NT2/D1 (cell line): ENCODE measurements around the gene TDRD3.

Experiments used
- DNase-seq: peaks from one replicate; pipeline ENCODE4 v3.0.0-alpha.2; 2011; ENCODE audit warnings: low read depth, low spot score
- H3K27me3 ChIP-seq: 2 replicates; pipeline ENCODE4 v1.6.0; 2011; ENCODE audit warnings: mild to moderate bottlenecking; ENCODE audit not compliant: insufficient read length, insufficient read depth
- H3K36me3 ChIP-seq: 2 replicates; pipeline ENCODE4 v1.6.1; 2011; ENCODE audit warnings: mild to moderate bottlenecking, low read length, mixed read lengths; ENCODE audit not compliant: insufficient read depth, insufficient read length
- H3K4me1 ChIP-seq: 2 replicates; pipeline ENCODE4 v1.5.1; 2011; ENCODE audit not compliant: insufficient read depth, insufficient read length
- H3K4me3 ChIP-seq: 2 replicates; pipeline ENCODE4 v1.5.1; 2011; ENCODE audit warnings: low read depth; ENCODE audit not compliant: insufficient read length
- H3K9ac ChIP-seq: 2 replicates; pipeline ENCODE4 v1.6.0; 2011; ENCODE audit warnings: low read depth; ENCODE audit not compliant: insufficient read length
- H3K9me3 ChIP-seq: 2 replicates; pipeline ENCODE4 v1.5.1; 2011; ENCODE audit warnings: mild to moderate bottlenecking, low read length; ENCODE audit not compliant: insufficient read depth
- SUZ12 ChIP-seq: IDR thresholded peaks from 2 replicates; pipeline ENCODE4 v1.6.1; 2011; ENCODE audit not compliant: insufficient read length, insufficient read depth; ENCODE audit errors: extremely low read depth
- YY1 ChIP-seq: IDR thresholded peaks from 2 replicates; pipeline ENCODE4 v1.6.1; 2011; ENCODE audit not compliant: insufficient read length, insufficient read depth
- ZNF274 ChIP-seq: IDR thresholded peaks from 2 replicates; pipeline ENCODE4 v1.6.1; 2011; ENCODE audit warnings: mild to moderate bottlenecking, low read depth, low read length

The TDRD3 gene

GRCh38 chr13:60538566-60538965 is 141.5 kb downstream of the TDRD3 start:
- no peaks in the 10 kb centered on the region for H3K27me3 ChIP-seq
- TF ChIP-seq SUZ12 (no peak), ZNF274 (no peak), YY1 (no peak)
- H3K9me3 ChIP-seq, result no peaks in the 10 kb centered on the region
- no peak for DNase-seq
- H3K4me1 ChIP-seq, result no peaks in the 10 kb centered on the region
- no peaks in the 10 kb centered on the region for H3K36me3 ChIP-seq
- H3K9ac ChIP-seq, result no peak overlapping the region
- no peak overlapping the region for H3K4me3 ChIP-seq

DNA sequence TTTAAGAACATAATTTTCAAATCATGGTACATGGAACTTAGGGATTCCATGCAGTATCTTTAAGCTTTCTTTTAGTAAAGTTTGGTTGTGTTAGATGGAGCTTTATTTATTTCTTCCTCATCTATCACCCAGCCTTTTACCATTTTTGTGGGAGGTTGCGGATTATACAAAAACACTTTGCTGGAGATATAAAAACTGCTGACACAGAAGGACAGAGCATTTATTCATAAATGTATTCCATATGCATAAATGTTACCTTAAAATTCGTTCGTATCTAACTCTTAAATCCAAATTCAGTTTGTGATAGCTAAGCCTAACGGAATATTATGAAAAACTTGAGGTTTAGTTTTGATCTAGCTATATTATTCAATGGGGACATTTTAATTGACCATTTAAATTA is 143.3 kb downstream of the TDRD3 start:
- DNase-seq, result no peak
- Histone ChIP-seq H3K9ac (no peak overlapping the region), H3K36me3 (no peaks in the 10 kb centered on the region), H3K9me3 (no peaks in the 10 kb centered on the region), H3K4me3 (no peak overlapping the region), H3K4me1 (no peaks in the 10 kb centered on the region), H3K27me3 (no peaks in the 10 kb centered on the region)
- TF ChIP-seq YY1 (no peak), SUZ12 (no peak), ZNF274 (no peak)

- DNase-seq, result no peak
- Histone ChIP-seq H3K4me3 (no peak overlapping the region), H3K9me3 (no peaks in the 10 kb centered on the region), H3K36me3 (no peaks in the 10 kb centered on the region), H3K27me3 (no peaks in the 10 kb centered on the region), H3K4me1 (no peaks in the 10 kb centered on the region), H3K9ac (no peak overlapping the region)
- TF ChIP-seq ZNF274 (no peak), YY1 (no peak), SUZ12 (no peak)
Measured at GRCh38 chr13:60562096-60562780, 165.2 kb downstream of the TDRD3 start.

- H3K36me3 ChIP-seq, result no peaks in the 10 kb centered on the region
- H3K4me1 ChIP-seq, result no peaks in the 10 kb centered on the region
- no peak overlapping the region for H3K4me3 ChIP-seq
- no peaks in the 10 kb centered on the region for H3K9me3 ChIP-seq
- H3K9ac ChIP-seq, result no peak overlapping the region
- DNase-seq, result no peak
- H3K27me3 ChIP-seq, result no peaks in the 10 kb centered on the region
- TF ChIP-seq ZNF274 (no peak), YY1 (no peak), SUZ12 (no peak)
Measured at GRCh38 chr13:60571571-60571970, 174.6 kb downstream of the TDRD3 start.

GRCh38 chr13:60572003-60572798 is 175.2 kb downstream of the TDRD3 start:
- DNase-seq, result no peak
- no peaks in the 10 kb centered on the region for H3K36me3 ChIP-seq
- H3K4me1 ChIP-seq, result no peaks in the 10 kb centered on the region
- no peaks in the 10 kb centered on the region for H3K27me3 ChIP-seq
- no peak overlapping the region for H3K4me3 ChIP-seq
- H3K9me3 ChIP-seq, result no peaks in the 10 kb centered on the region
- TF ChIP-seq SUZ12 (no peak), ZNF274 (no peak), YY1 (no peak)
- H3K9ac ChIP-seq, result no peak overlapping the region

DNA sequence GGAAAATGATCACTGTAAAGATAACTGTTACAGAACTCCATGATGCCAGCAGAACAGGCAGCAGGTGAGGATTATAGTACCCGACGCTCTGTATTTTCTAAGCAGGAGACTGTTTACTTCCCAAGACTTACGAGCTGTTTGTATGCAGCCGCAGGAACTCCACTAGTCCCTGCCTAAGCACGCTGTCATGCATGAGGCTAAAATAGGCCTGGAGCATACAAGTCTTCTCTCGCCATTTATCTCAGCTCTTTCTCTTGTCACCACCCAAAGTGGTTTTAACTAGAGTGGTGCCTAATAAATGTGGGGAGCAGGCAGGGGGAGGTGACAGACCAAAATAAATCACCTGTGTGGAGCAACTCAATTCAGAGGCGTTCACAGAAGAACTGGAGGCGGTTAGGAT is 175.8 kb downstream of the TDRD3 start:
- Histone ChIP-seq H3K36me3 (no peaks in the 10 kb centered on the region), H3K9ac (no peak overlapping the region), H3K4me3 (no peak overlapping the region), H3K4me1 (no peaks in the 10 kb centered on the region), H3K27me3 (no peaks in the 10 kb centered on the region), H3K9me3 (no peaks in the 10 kb centered on the region)
- TF ChIP-seq YY1 (no peak), SUZ12 (no peak), ZNF274 (no peak)
- no peak for DNase-seq

- H3K27me3 ChIP-seq, result no peaks in the 10 kb centered on the region
- TF ChIP-seq YY1 (no peak), ZNF274 (no peak), SUZ12 (no peak)
- H3K9ac ChIP-seq, result no peak overlapping the region
- H3K36me3 ChIP-seq, result no peaks in the 10 kb centered on the region
- DNase-seq, result no peak
- H3K4me1 ChIP-seq, result no peaks in the 10 kb centered on the region
- no peaks in the 10 kb centered on the region for H3K9me3 ChIP-seq
- H3K4me3 ChIP-seq, result no peak overlapping the region
Measured at GRCh38 chr13:60574735-60575134, 177.7 kb downstream of the TDRD3 start.
